NB4 (cell line): Measurements from ENCODE around the gene PGBD5.

Experiments used
- CTCF ChIP-seq: IDR thresholded peaks from one replicate; pipeline ENCODE4 v1.5.1; 2012; ENCODE audit warnings: low read depth, low read length
- MAX ChIP-seq: IDR thresholded peaks from 2 replicates; pipeline ENCODE4 v1.6.1; 2011; ENCODE audit warnings: low read depth, low read length

- TF ChIP-seq MAX (no peak), CTCF (no peak)
These were observed 75.8 kb downstream of the PGBD5 start for GRCh38 chr1:230350208-230350921.
